SK-N-SH (cell line): ENCODE results near the gene GJC3. TPM values are rescaled to one million over a fixed set of nuclear protein-coding genes. Genes with fewer than 3 reads are reported as not detected.

Experiments
- CTCF ChIA-PET: fragments of 300-600, 350-600 bp; formaldehyde crosslinking; extraction: SDS; loops from one replicate; lab custom pipeline; 2021; lab: Yijun Ruan, JAX
- POLR2A ChIA-PET: fragments of 350-600 bp; sonication (Branson Sonifier 250); formaldehyde crosslinking; extraction: SDS; loops from one replicate; lab custom pipeline; 2020; ENCODE audit warnings: antibody characterized with exemption, inconsistent platforms; lab: Yijun Ruan, JAX
- DNase-seq: peaks from one replicate; pipeline ENCODE4 v3.0.0; 2012
- H2AFZ ChIP-seq: fragments of 200-600 bp; sonication (generic); 2 replicates; pipeline ENCODE4 v1.8.1; 2016; ENCODE audit warnings: antibody characterized with exemption, mild to moderate bottlenecking, low read depth
- H3F3A ChIP-seq: fragments of 200-600 bp; sonication (generic); replicated peaks from 2 replicates; pipeline ENCODE3; 2016; ENCODE audit warnings: antibody characterized with exemption, mild to moderate bottlenecking; ENCODE audit not compliant: insufficient read depth
- H3K27ac ChIP-seq, 2 experiments: fragments of 200-500 bp in 1 of 2; fragments of 200-600 bp in 1 of 2; sonication (Bioruptor generic) in 1 of 2; sonication (generic), shearing (Covaris generic) in 1 of 2; 2 replicates each; pipeline versions ENCODE4 v1.5.1 to v1.6.1; 2014 to 2016; ENCODE audit warnings: low read depth in 2 of 2, inconsistent platforms in 1 of 2, low read length in 1 of 2, mild to moderate bottlenecking in 1 of 2, mixed read lengths in 1 of 2
- H3K27me3 ChIP-seq: fragments of 200-600 bp; sonication (generic), shearing (Covaris generic); 2 replicates; pipeline ENCODE4 v1.6.1; 2016; ENCODE audit warnings: mixed run types; ENCODE audit not compliant: insufficient read depth
- H3K36me3 ChIP-seq, 2 experiments: fragments of 200-500 bp in 1 of 2; fragments of 200-600 bp in 1 of 2; sonication (Bioruptor generic) in 1 of 2; sonication (generic) in 1 of 2; replicated peaks in 1 of 2; 2 replicates each; pipeline versions ENCODE3 to v1.5.1; 2014 to 2016; ENCODE audit warnings: low read length in 1 of 2, mild to moderate bottlenecking in 1 of 2; ENCODE audit not compliant: insufficient read depth in 2 of 2, control insufficient read depth in 1 of 2
- H3K4me1 ChIP-seq, 2 experiments: fragments of 200-500 bp in 1 of 2; fragments of 200-600 bp in 1 of 2; sonication (Bioruptor generic) in 1 of 2; sonication (generic), shearing (Covaris generic) in 1 of 2; 2 replicates each; pipeline versions ENCODE4 v1.5.1 to v1.6.1; 2014 to 2016; ENCODE audit warnings: low read depth in 1 of 2, low read length in 1 of 2, mixed run types in 1 of 2; ENCODE audit not compliant: insufficient read depth in 2 of 2, control insufficient read depth in 1 of 2
- H3K4me2 ChIP-seq: fragments of 200-600 bp; sonication (generic), shearing (Covaris generic); 2 replicates; pipeline ENCODE4 v1.6.1; 2017; ENCODE audit warnings: mixed run types
- H3K4me3 ChIP-seq, 2 experiments: fragments of 200-500 bp in 1 of 2; fragments of 200-600 bp in 1 of 2; sonication (Bioruptor generic) in 1 of 2; sonication (generic), shearing (Covaris generic) in 1 of 2; 2 replicates each; pipeline versions ENCODE4 v1.5.1 to v1.8.1; 2014 to 2016; ENCODE audit warnings: low read depth in 2 of 2, inconsistent platforms in 1 of 2, low read length in 1 of 2, mild to moderate bottlenecking in 1 of 2, mixed read lengths in 1 of 2, moderate library complexity in 1 of 2
- H3K79me2 ChIP-seq: fragments of 200-600 bp; sonication (generic); 2 replicates; pipeline ENCODE4 v1.8.1; 2017; ENCODE audit warnings: mild to moderate bottlenecking; ENCODE audit not compliant: insufficient read depth
- H3K9ac ChIP-seq: fragments of 200-600 bp; sonication (generic); 2 replicates; pipeline ENCODE4 v1.6.1; 2017; ENCODE audit warnings: mixed run types
- H3K9me2 ChIP-seq: fragments of 200-600 bp; sonication (generic); 2 replicates; pipeline ENCODE4 v1.6.1; 2017; ENCODE audit warnings: mixed run types
- H3K9me3 ChIP-seq: fragments of 200-600 bp; sonication (generic); 2 replicates; pipeline ENCODE4 v1.6.1; 2017; ENCODE audit warnings: mixed run types, mild to moderate bottlenecking, moderate library complexity
- H4K20me1 ChIP-seq: fragments of 200-600 bp; sonication (generic); 2 replicates; pipeline ENCODE4 v1.6.1; 2017; ENCODE audit warnings: mild to moderate bottlenecking, mixed run types; ENCODE audit not compliant: insufficient read depth
- CTCF ChIP-seq: fragments of 200-600 bp; sonication (generic); IDR thresholded peaks from 2 replicates; pipeline ENCODE4 v1.6.1; 2017; ENCODE audit warnings: antibody characterized with exemption, mild to moderate bottlenecking, moderate library complexity
- ELF1 ChIP-seq: IDR thresholded peaks from 2 replicates; pipeline ENCODE4 v1.4.0; 2012
- EP300 ChIP-seq, 2 experiments: IDR thresholded peaks; 2 replicates each; pipeline versions ENCODE4 v1.4.0 to v1.6.1; 2012; ENCODE audit warnings: borderline replicate concordance in 1 of 2, low read depth in 1 of 2, low read length in 1 of 2
- EZH2phosphoT487 ChIP-seq: fragments of 200-600 bp; sonication (generic); IDR thresholded peaks from 2 replicates; pipeline ENCODE4 v1.6.1; 2017; ENCODE audit warnings: low read depth, mixed run types, mild to moderate bottlenecking, antibody characterized with exemption, moderate library complexity, borderline replicate concordance
- FOSL2 ChIP-seq: IDR thresholded peaks from 2 replicates; pipeline ENCODE4 v1.4.0; 2012; ENCODE audit warnings: low read depth, mild to moderate bottlenecking, moderate library complexity, borderline replicate concordance
- FOXJ3 ChIP-seq: sonication (generic); formaldehyde crosslinking; IDR thresholded peaks from 2 replicates; pipeline ENCODE4 v1.5.1; 2020; ENCODE audit warnings: mild to moderate bottlenecking, missing genetic modification reagents
- GABPA ChIP-seq: IDR thresholded peaks from 2 replicates; pipeline ENCODE4 v1.4.0; 2012; ENCODE audit warnings: low read depth, mild to moderate bottlenecking
- GATA2 ChIP-seq: sonication (generic); formaldehyde crosslinking; IDR thresholded peaks from 2 replicates; pipeline ENCODE4 v1.5.0; 2020; ENCODE audit warnings: mild to moderate bottlenecking, missing genetic modification reagents
- JUND ChIP-seq: IDR thresholded peaks from 2 replicates; pipeline ENCODE4 v1.4.0; 2012
- MAX ChIP-seq: IDR thresholded peaks from 2 replicates; pipeline ENCODE4 v1.4.0; 2012; ENCODE audit warnings: low read depth
- MEF2A ChIP-seq: IDR thresholded peaks from 2 replicates; pipeline ENCODE4 v1.4.0; 2012; ENCODE audit warnings: low read depth, borderline replicate concordance
- NFIC ChIP-seq: IDR thresholded peaks from 2 replicates; pipeline ENCODE4 v1.4.0; 2012; ENCODE audit warnings: borderline replicate concordance
- NRF1 ChIP-seq: IDR thresholded peaks from 2 replicates; pipeline ENCODE4 v1.6.1; 2012; ENCODE audit warnings: low read depth, mild to moderate bottlenecking, low read length
- PBX3 ChIP-seq: IDR thresholded peaks from 2 replicates; pipeline ENCODE4; 2012
- POLR2AphosphoS5 ChIP-seq: IDR thresholded peaks from 2 replicates; pipeline ENCODE4 v1.6.1; 2012; ENCODE audit warnings: low read depth, low read length
- RAD21 ChIP-seq: IDR thresholded peaks from 2 replicates; pipeline ENCODE4 v1.6.1; 2012; ENCODE audit warnings: mild to moderate bottlenecking, low read length
- REST ChIP-seq: IDR thresholded peaks from 2 replicates; pipeline ENCODE4 v1.6.1; 2012; ENCODE audit warnings: mild to moderate bottlenecking, low read depth, low read length, moderate library complexity
- RFX5 ChIP-seq: IDR thresholded peaks from 2 replicates; pipeline ENCODE4 v1.6.1; 2012; ENCODE audit warnings: mild to moderate bottlenecking, improper control_type of control experiment, low read length
- RXRA ChIP-seq: IDR thresholded peaks from 2 replicates; pipeline ENCODE4 v1.4.0; 2012; ENCODE audit warnings: low read depth, mild to moderate bottlenecking, borderline replicate concordance
- SIN3A ChIP-seq: IDR thresholded peaks from 2 replicates; pipeline ENCODE4 v1.6.1; 2012; ENCODE audit warnings: low read depth, mild to moderate bottlenecking, low read length, moderate library complexity, borderline replicate concordance
- TCF12 ChIP-seq: IDR thresholded peaks from 2 replicates; pipeline ENCODE4 v1.4.0; 2012
- TEAD4 ChIP-seq: IDR thresholded peaks from 2 replicates; pipeline ENCODE4 v1.4.0; 2012; ENCODE audit warnings: mild to moderate bottlenecking, borderline replicate concordance; ENCODE audit not compliant: insufficient read depth
- USF2 ChIP-seq: fragments of 150-350 bp; IDR thresholded peaks from 2 replicates; pipeline ENCODE4 v1.6.1; 2017; ENCODE audit warnings: antibody characterized with exemption, low read length, low read depth, borderline replicate concordance
- WGBS: methylation state at CpG from one replicate; pipeline ENCODE4 v1.1.6; 2017; ENCODE audit warnings: low lambda C conversion rate; 5-methylcytosine and 5-hydroxymethylcytosine counted together
- polyA plus RNA-seq, 3 experiments: library from polyadenylated mRNA; depleted of rRNA; stranded (reverse); fragments of >200 nt; gene quantifications; 2 replicates each; pipeline ENCODE4 v1.2.3, GENCODE V29; 2012

Gene GJC3
- polyA plus RNA-seq, 1 of the 3 experiments (the other 2 are of a cell fraction) = not detected

GRCh38 chr7:99876933-99877332 lies 52.5 kb downstream of the GJC3 start, which contains the start of gene OR2AE1:
Gene OR2AE1, minus strand, starts transcription at chr7:99877033. Its CDS starts 0 bp downstream, at chr7:99877033.
- Histone ChIP-seq H3K27ac (no peak within 1 kb of the TSS), H3K79me2 (no peaks in the 10 kb centered on the region), H4K20me1 (no peaks in the 10 kb centered on the region), H3K36me3 (no peaks in the 10 kb centered on the region), H3F3A (no peaks in the 10 kb centered on the region), H3K9me2 (no peaks in the 10 kb centered on the region), H3K4me3 (no peak within 1 kb of the TSS), H3K27me3 (peaks cover 29% of the 10 kb centered on the region; the same call in 1 of the 2 replicates), H3K9ac (no peak within 1 kb of the TSS), H3K4me1 (no peaks in the 10 kb centered on the region), H2AFZ (no peak within 1 kb of the TSS), H3K9me3 (no peaks in the 10 kb centered on the region), H3K4me2 (no peak within 1 kb of the TSS)
- POLR2A ChIA-PET = interaction anchor here (1.3 kb wide), 1 partner anchor 187 kb away, joined by 3 read pairs; no protein-coding TSS in a partner anchor
- CTCF ChIA-PET = interaction anchor here (0.6 to 1.4 kb wide), 2 partner anchors 31 to 37 kb away, joined by 3 to 4 read pairs; no protein-coding TSS in a partner anchor
- no peak for DNase-seq
- no peak for TF ChIP-seq ELF1
- no peak for TF ChIP-seq RAD21
- no peak for TF ChIP-seq RFX5
- no peak for TF ChIP-seq NFIC
- no peak for TF ChIP-seq TEAD4
- no peak for TF ChIP-seq JUND
- no peak for TF ChIP-seq GATA2
- TF ChIP-seq GABPA = no peak
- TF ChIP-seq FOSL2 = no peak
- TF ChIP-seq FOXJ3 (CRISPR knock-in tag) = no peak
- TF ChIP-seq PBX3 = no peak
- TF ChIP-seq REST = no peak
- WGBS = 13% methylated on average over 3 of the region's 3 CpGs

- Histone ChIP-seq H2AFZ (no peak overlapping the region), H3K4me2 (no peak overlapping the region), H3K4me3 (no peak overlapping the region), H3K27ac (no peak overlapping the region), H3K27me3 (peaks cover 28% of the 10 kb centered on the region; the same call in 1 of the 2 replicates), H3K36me3 (no peaks in the 10 kb centered on the region), H3F3A (no peaks in the 10 kb centered on the region), H3K9ac (no peak overlapping the region), H3K9me2 (no peaks in the 10 kb centered on the region), H4K20me1 (no peaks in the 10 kb centered on the region), H3K9me3 (no peaks in the 10 kb centered on the region), H3K79me2 (no peaks in the 10 kb centered on the region), H3K4me1 (no peaks in the 10 kb centered on the region)
- no peak for DNase-seq
- POLR2A ChIA-PET = interaction anchor here (1.3 kb wide), 1 partner anchor 188 kb away, joined by 3 read pairs; no protein-coding TSS in a partner anchor
- 13% methylated on average over 5 of the region's 5 CpGs for WGBS
- CTCF ChIA-PET = interaction anchor here (1.4 kb wide), 1 partner anchor 37 kb away, joined by 4 read pairs; no protein-coding TSS in a partner anchor
- TF ChIP-seq EZH2phosphoT487 = no peak
- TF ChIP-seq MAX = no peak
- TF ChIP-seq ELF1 = no peak
- no peak for TF ChIP-seq NRF1
- TF ChIP-seq POLR2AphosphoS5 = no peak
- TF ChIP-seq TEAD4 = no peak
- no peak for TF ChIP-seq USF2
- no peak for TF ChIP-seq EP300 (IDR thresholded peaks at IDR 0.05; ENCODE audit: borderline replicate concordance in 1 of 2, low read depth in 1 of 2, low read length in 1 of 2)
- TF ChIP-seq TCF12 = no peak
- TF ChIP-seq SIN3A = no peak
- no peak for TF ChIP-seq RXRA
- no peak for TF ChIP-seq MEF2A
- TF ChIP-seq CTCF = no peak
These were observed 52.9 kb downstream of the GJC3 start for GRCh38 chr7:99876491-99876890.
